K562 (cell line): Measurements from ENCODE around the gene AIF1. TPM values are rescaled to one million over a fixed set of nuclear protein-coding genes. Genes with fewer than 3 reads are reported as not detected.

Experiments used
- BRCA1 ChIP-seq, 2 experiments: fragments of 450-650 bp in 1 of 2; sonication (generic) in 1 of 2; formaldehyde crosslinking in 1 of 2; IDR thresholded peaks; 2 replicates each; pipeline versions ENCODE4 v1.5.0 to v1.6.1; 2017 to 2020; ENCODE audit warnings: mild to moderate bottlenecking in 1 of 2, missing genetic modification reagents in 1 of 2
- CBFA2T3 ChIP-seq: fragments of 450-650 bp; IDR thresholded peaks from 2 replicates; pipeline ENCODE4 v1.6.1; 2017
- CREBBP ChIP-seq: IDR thresholded peaks from one replicate; pipeline ENCODE4 v1.6.1; 2012; ENCODE audit warnings: low read depth, mild to moderate bottlenecking, control low read depth, inconsistent platforms, low read length
- ETS2 ChIP-seq: IDR thresholded peaks from 2 replicates; pipeline ENCODE4 v1.6.1; 2016; ENCODE audit warnings: borderline replicate concordance, missing genetic modification characterization, mild to moderate bottlenecking, moderate library complexity, missing compliant biosample characterization; ENCODE audit not compliant: poor library complexity, severe bottlenecking
- GTF2A2 ChIP-seq: IDR thresholded peaks from 2 replicates; pipeline ENCODE4 v1.6.1; 2016; ENCODE audit warnings: mild to moderate bottlenecking, missing genetic modification characterization, missing compliant biosample characterization
- HNRNPK ChIP-seq: fragments of 200-400 bp; formaldehyde crosslinking; IDR thresholded peaks from one replicate; pipeline ENCODE4 v1.6.1; 2018; ENCODE audit warnings: mild to moderate bottlenecking, low read depth, low read length; ENCODE audit not compliant: poor library complexity, severe bottlenecking
- MBD2 ChIP-seq: sonication (generic); IDR thresholded peaks from 2 replicates; pipeline ENCODE4 v1.6.1; 2016; ENCODE audit warnings: low read depth, borderline replicate concordance
- NR2C1 ChIP-seq, 2 experiments: fragments of 450-650 bp; IDR thresholded peaks; 2 replicates each; pipeline ENCODE4 v1.6.1; 2017; ENCODE audit warnings: mild to moderate bottlenecking in 2 of 2, antibody characterized with exemption in 1 of 2, inconsistent platforms in 1 of 2, missing compliant biosample characterization in 1 of 2, missing genetic modification characterization in 1 of 2
- PPARD ChIP-seq: fragments of 250-450 bp; sonication (Bioruptor Pico); IDR thresholded peaks from 2 replicates; pipeline ENCODE4 v1.8.0; 2022; ENCODE audit warnings: inconsistent platforms, mild to moderate bottlenecking, moderate library complexity
- SAFB2 ChIP-seq: fragments of 200-400 bp; formaldehyde crosslinking; IDR thresholded peaks from 2 replicates; pipeline ENCODE4 v1.6.1; 2018; ENCODE audit warnings: borderline replicate concordance, low read length, low read depth, moderate library complexity; ENCODE audit not compliant: severe bottlenecking
- SAP30 ChIP-seq: fragments of 200-600 bp; sonication (generic); IDR thresholded peaks from 2 replicates; pipeline ENCODE4 v1.6.1; 2012; ENCODE audit warnings: borderline replicate concordance, low read depth, mild to moderate bottlenecking, moderate library complexity, low read length, control low read depth, inconsistent platforms; ENCODE audit not compliant: insufficient read depth, poor library complexity, severe bottlenecking
- STAT5B ChIP-seq: fragments of 250-450 bp; sonication (Bioruptor Pico); IDR thresholded peaks from 2 replicates; pipeline ENCODE4 v1.8.0; 2021; ENCODE audit warnings: mild to moderate bottlenecking, inconsistent platforms
- TCF7 ChIP-seq: sonication (generic); IDR thresholded peaks from 2 replicates; pipeline ENCODE4 v1.6.1; 2016; ENCODE audit warnings: antibody characterized with exemption, borderline replicate concordance
- THRAP3 ChIP-seq: fragments of 450-650 bp; IDR thresholded peaks from 2 replicates; pipeline ENCODE4 v1.6.1; 2016; ENCODE audit warnings: mild to moderate bottlenecking, inconsistent platforms, borderline replicate concordance
- ZEB2 ChIP-seq: fragments of 450-650 bp; IDR thresholded peaks from 2 replicates; pipeline ENCODE4 v1.6.1; 2016
- ZNF12 ChIP-seq: sonication (generic); formaldehyde crosslinking; IDR thresholded peaks from 2 replicates; pipeline ENCODE4 v1.4.0; 2020; ENCODE audit warnings: mild to moderate bottlenecking, missing genetic modification reagents
- ZNF77 ChIP-seq: fragments of 250-450 bp; sonication (Bioruptor Pico); IDR thresholded peaks from 2 replicates; pipeline ENCODE4 v1.5.0; 2020
- polyA plus RNA-seq, 8 experiments: library from polyadenylated mRNA; depleted of rRNA in 4 of 8; stranded (reverse) in 5 of 8; unstranded in 3 of 8; fragments of >200 nt; fragmentation: Nextera tagmentation in 2 of 8; fragmentation: Illumina TruSeq in 1 of 8; extraction: Ambion mirVana in 2 of 8; extraction: Trizol in 1 of 8; gene quantifications; 2 replicates each; pipeline versions ENCODE4 v1.2.1 to v1.2.3, GENCODE V29; 2011 to 2014; ENCODE audit warnings: inconsistent platforms in 1 of 8, missing spikeins in 1 of 8
- total RNA-seq, 7 experiments: library from RNA; depleted of rRNA in 6 of 7; stranded (reverse); fragments of >200 nt in 6 of 7; fragmentation: Illumina TruSeq in 2 of 7; extraction: Trizol in 2 of 7; gene quantifications; 2 replicates each; pipeline versions ENCODE4 v1.2.1 to v1.2.3, GENCODE V29; 2011 to 2021; ENCODE audit warnings: low replicate concordance in 1 of 7
- TF ChIP-seq, protein P1 (sequence below): fragments of 250-450 bp; sonication (Bioruptor Pico); IDR thresholded peaks from 2 replicates; pipeline ENCODE4 v1.5.0; 2020; ENCODE audit warnings: mild to moderate bottlenecking, borderline replicate concordance
- TF ChIP-seq, protein P2 (sequence below): fragments of 250-450 bp; sonication (Bioruptor Pico); IDR thresholded peaks from 2 replicates; pipeline ENCODE4 v1.5.0; 2021; ENCODE audit warnings: mild to moderate bottlenecking, borderline replicate concordance
- TF ChIP-seq, protein P3 (sequence below), 3 experiments: IDR thresholded peaks in 2 of 3; conservative IDR thresholded peaks in 1 of 3; 2 replicates each; pipeline ENCODE4 v1.5.1; 2011 to 2012; ENCODE audit warnings: low read length in 3 of 3, mild to moderate bottlenecking in 3 of 3, control low read depth in 2 of 3, improper control_type of control experiment in 1 of 3, inconsistent platforms in 1 of 3, low read depth in 1 of 3, mixed read lengths in 1 of 3, moderate library complexity in 1 of 3; ENCODE audit not compliant: insufficient read depth in 2 of 3

AIF1 gene
- total and polyA plus RNA-seq, 9 of the 15 experiments (the other 6 are each of a cell fraction or from before 2014, with no cell fraction given): 9.4 to 33.4 (median 19.4) TPM

DNA sequence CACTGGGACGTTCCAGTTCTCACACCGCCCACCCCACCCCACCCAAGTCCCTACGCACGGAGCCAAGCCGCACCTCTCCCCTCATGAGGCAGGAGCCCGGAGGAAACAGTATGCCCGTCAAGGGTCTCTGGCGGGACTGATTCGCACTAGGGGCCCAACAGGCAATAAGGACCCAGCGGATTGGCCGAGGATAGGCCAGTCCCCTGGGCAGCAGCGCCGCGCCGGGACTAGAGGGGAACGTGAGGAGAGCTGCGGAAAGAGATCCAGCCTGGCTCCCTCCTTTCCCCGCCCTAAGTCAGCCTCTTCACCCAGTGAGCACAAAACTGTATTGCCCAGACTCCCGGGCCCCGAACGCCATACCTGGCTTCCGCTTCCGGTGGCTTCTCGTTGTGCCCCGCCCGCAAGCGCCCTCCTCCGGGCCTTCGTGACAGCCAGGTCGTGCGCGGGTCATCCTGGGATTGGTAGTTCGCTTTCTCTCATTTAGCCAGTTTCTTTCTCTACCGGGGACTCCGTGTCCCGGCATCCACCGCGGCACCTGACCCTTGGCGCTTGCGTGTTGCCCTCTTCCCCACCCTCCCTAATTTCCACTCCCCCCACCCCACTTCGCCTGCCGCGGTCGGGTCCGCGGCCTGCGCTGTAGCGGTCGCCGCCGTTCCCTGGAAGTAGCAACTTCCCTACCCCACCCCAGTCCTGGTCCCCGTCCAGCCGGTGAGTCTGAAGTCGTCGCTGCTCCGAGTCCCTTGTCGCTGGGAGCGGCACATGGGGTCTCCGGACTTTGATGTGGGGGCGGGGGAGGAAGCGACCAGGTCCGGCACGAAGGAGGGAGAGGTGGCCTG, 50.7 kb downstream of the AIF1 start, which contains the start of gene CSNK2B (continued):
- TF ChIP-seq, protein P1, sequence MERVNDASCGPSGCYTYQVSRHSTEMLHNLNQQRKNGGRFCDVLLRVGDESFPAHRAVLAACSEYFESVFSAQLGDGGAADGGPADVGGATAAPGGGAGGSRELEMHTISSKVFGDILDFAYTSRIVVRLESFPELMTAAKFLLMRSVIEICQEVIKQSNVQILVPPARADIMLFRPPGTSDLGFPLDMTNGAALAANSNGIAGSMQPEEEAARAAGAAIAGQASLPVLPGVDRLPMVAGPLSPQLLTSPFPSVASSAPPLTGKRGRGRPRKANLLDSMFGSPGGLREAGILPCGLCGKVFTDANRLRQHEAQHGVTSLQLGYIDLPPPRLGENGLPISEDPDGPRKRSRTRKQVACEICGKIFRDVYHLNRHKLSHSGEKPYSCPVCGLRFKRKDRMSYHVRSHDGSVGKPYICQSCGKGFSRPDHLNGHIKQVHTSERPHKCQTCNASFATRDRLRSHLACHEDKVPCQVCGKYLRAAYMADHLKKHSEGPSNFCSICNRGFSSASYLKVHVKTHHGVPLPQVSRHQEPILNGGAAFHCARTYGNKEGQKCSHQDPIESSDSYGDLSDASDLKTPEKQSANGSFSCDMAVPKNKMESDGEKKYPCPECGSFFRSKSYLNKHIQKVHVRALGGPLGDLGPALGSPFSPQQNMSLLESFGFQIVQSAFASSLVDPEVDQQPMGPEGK (CRISPR knock-in tag): 0 out of 2 replicates have a peak, but pooled peaks have one; percentile 28
- TF ChIP-seq TCF7: no peak
- TF ChIP-seq, protein P2, sequence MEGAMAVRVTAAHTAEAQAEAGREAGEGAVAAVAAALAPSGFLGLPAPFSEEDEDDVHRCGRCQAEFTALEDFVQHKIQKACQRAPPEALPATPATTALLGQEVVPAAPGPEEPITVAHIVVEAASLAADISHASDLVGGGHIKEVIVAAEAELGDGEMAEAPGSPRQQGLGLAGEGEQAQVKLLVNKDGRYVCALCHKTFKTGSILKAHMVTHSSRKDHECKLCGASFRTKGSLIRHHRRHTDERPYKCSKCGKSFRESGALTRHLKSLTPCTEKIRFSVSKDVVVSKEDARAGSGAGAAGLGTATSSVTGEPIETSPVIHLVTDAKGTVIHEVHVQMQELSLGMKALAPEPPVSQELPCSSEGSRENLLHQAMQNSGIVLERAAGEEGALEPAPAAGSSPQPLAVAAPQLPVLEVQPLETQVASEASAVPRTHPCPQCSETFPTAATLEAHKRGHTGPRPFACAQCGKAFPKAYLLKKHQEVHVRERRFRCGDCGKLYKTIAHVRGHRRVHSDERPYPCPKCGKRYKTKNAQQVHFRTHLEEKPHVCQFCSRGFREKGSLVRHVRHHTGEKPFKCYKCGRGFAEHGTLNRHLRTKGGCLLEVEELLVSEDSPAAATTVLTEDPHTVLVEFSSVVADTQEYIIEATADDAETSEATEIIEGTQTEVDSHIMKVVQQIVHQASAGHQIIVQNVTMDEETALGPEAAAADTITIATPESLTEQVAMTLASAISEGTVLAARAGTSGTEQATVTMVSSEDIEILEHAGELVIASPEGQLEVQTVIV (CRISPR knock-in tag): no peak
- TF ChIP-seq ETS2 (tag): peak; percentile 10
- TF ChIP-seq HNRNPK: no peak
- no peak for TF ChIP-seq BRCA1 (IDR thresholded peaks at IDR 0.05)
- TF ChIP-seq BRCA1 (CRISPR knock-in tag; IDR thresholded peaks at IDR 0.05): no peak
- peak; percentile 76 for TF ChIP-seq SAP30
- no peak for TF ChIP-seq GTF2A2
- no peak for TF ChIP-seq MBD2
- TF ChIP-seq THRAP3: no peak
- TF ChIP-seq, protein P3, sequence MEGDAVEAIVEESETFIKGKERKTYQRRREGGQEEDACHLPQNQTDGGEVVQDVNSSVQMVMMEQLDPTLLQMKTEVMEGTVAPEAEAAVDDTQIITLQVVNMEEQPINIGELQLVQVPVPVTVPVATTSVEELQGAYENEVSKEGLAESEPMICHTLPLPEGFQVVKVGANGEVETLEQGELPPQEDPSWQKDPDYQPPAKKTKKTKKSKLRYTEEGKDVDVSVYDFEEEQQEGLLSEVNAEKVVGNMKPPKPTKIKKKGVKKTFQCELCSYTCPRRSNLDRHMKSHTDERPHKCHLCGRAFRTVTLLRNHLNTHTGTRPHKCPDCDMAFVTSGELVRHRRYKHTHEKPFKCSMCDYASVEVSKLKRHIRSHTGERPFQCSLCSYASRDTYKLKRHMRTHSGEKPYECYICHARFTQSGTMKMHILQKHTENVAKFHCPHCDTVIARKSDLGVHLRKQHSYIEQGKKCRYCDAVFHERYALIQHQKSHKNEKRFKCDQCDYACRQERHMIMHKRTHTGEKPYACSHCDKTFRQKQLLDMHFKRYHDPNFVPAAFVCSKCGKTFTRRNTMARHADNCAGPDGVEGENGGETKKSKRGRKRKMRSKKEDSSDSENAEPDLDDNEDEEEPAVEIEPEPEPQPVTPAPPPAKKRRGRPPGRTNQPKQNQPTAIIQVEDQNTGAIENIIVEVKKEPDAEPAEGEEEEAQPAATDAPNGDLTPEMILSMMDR (IDR thresholded peaks at IDR 0.05 in 2 of 3, conservative IDR thresholded peaks at IDR 0.05 in 1 of 3; ENCODE audit: insufficient read depth in 2 of 3, low read depth in 1 of 3, low read length in 3 of 3): peak; percentile 18 to 42 (median 33); a peak in 4 of 6 replicates
- no peak for TF ChIP-seq ZEB2
- 0 out of 2 replicates have a peak, but pooled peaks have one; percentile 2 for TF ChIP-seq ZNF77 (CRISPR knock-in tag)
- TF ChIP-seq NR2C1 (IDR thresholded peaks at IDR 0.05): no peak
- peak; percentile 100 for TF ChIP-seq NR2C1 (tag; IDR thresholded peaks at IDR 0.05)
- no peak for TF ChIP-seq CREBBP
- no peak; the same call in 1 of the 2 replicates for TF ChIP-seq ZNF12 (CRISPR knock-in tag)
- TF ChIP-seq SAFB2: no peak
- TF ChIP-seq CBFA2T3: no peak
- peak; percentile 31; the same call in 1 of the 2 replicates for TF ChIP-seq PPARD (CRISPR knock-in tag)
- TF ChIP-seq STAT5B (CRISPR knock-in tag): no peak
